GM12873 (cell line): ENCODE results near the gene SNN.

Experiments used
- CTCF ChIP-seq: IDR thresholded peaks from 2 replicates; pipeline ENCODE4 v1.5.1; 2012; ENCODE audit warnings: low read depth, mild to moderate bottlenecking, moderate library complexity, low read length, control low read depth; ENCODE audit not compliant: insufficient read depth; ENCODE audit errors: missing control alignments

Gene SNN

GRCh38 chr16:11624636-11625607 lies 43.3 kb upstream of the SNN start:
- no peak for TF ChIP-seq CTCF

GRCh38 chr16:11625769-11626168 lies 42.5 kb upstream of the SNN start:
- no peak for TF ChIP-seq CTCF

GRCh38 chr16:11626657-11627291 lies 41.5 kb upstream of the SNN start:
- no peak for TF ChIP-seq CTCF

GRCh38 chr16:11627292-11627663 lies 41.0 kb upstream of the SNN start:
- TF ChIP-seq CTCF: no peak

GRCh38 chr16:11627822-11628457 lies 40.3 kb upstream of the SNN start:
- TF ChIP-seq CTCF: no peak

- TF ChIP-seq CTCF: no peak
Measured at GRCh38 chr16:11629071-11630030, 38.9 kb upstream of the SNN start.
